Body of pancreas (tissue), 4 donors: Measurements from ENCODE around the gene GALNT14.

Experiments
- CTCF ChIP-seq, 7 experiments: fragments of 450-650 bp in 4 of 7; fragments of 200-600 bp in 3 of 7; sonication (generic) in 3 of 7; IDR thresholded peaks; one replicate each; pipeline ENCODE4 v1.5.1; 2016 to 2019; ENCODE audit warnings: antibody characterized with exemption in 7 of 7
- POLR2A ChIP-seq, 3 donors: fragments of 450-650 bp; IDR thresholded peaks; one replicate each; pipeline ENCODE4 v1.6.1; 2016; ENCODE audit warnings: antibody characterized with exemption in 3 of 3, mild to moderate bottlenecking in 2 of 3

DNA sequence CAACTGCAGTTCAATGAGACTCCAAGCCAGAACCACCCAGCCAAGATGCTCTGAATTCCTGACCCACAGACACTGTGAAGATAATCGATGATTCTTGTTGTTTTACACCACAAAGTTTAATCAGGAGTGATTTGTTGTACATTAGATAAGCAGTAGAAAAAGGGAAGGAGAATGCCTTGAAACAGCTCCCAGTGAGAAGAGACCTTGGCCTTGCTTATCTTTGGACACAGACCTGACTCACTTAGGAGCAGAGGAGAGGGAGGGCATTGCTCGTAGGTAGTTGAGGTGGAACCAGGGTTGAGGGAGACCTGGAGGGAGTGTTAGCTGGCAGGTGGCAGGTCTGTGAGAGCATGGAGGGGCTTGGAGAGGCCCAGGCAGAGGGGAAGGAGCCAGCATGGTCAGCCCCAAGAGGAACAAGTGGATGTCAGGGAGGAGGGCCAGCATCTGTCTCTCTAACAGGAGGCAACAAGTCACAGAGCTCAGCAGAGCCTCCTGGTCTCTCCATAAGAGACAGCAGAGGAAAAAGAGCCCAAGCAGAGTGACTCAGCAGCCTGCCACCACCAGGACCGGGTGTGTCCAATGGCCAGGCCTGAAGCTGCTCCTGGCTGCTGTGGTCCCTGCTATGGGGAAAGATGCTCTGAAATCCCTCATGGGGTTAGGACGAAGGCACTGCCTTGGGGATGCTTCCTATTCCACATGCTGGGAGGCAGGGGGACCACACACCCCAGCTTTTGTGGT, 169.4 kb downstream of the GALNT14 start:
- TF ChIP-seq POLR2A (IDR thresholded peaks at IDR 0.05) (no peak), CTCF (IDR thresholded peaks at IDR 0.05) (no peak)
